Ascending aorta (tissue), 2 donors: ENCODE data around the gene ANAPC4. TPM values are rescaled to one million over a fixed set of nuclear protein-coding genes. Genes with fewer than 3 reads are reported as not detected.

Experiments
- DNase-seq, 2 donors: peaks; one replicate each; pipeline ENCODE4 v3.0.0-alpha.2; 2019; ENCODE audit warnings: low spot score in 2 of 2
- H3K27ac ChIP-seq, 2 donors: fragments of 200-600 bp; sonication (generic); one replicate each; pipeline ENCODE4 v1.5.1; 2016 to 2017; ENCODE audit warnings: mild to moderate bottlenecking in 1 of 2
- H3K27me3 ChIP-seq: fragments of 200-600 bp; sonication (generic); one replicate; pipeline ENCODE4 v1.5.1; 2017
- H3K36me3 ChIP-seq, 2 donors: fragments of 200-600 bp; sonication (generic); one replicate each; pipeline ENCODE4 v1.5.1; 2016
- H3K4me1 ChIP-seq, 2 donors: fragments of 200-600 bp; sonication (generic); one replicate each; pipeline ENCODE4 v1.5.1; 2016 to 2017; ENCODE audit warnings: mild to moderate bottlenecking in 1 of 2
- H3K4me3 ChIP-seq, 2 donors: fragments of 200-600 bp; sonication (generic); one replicate each; pipeline ENCODE4 v1.5.1; 2016 to 2017; ENCODE audit warnings: mild to moderate bottlenecking in 1 of 2
- H3K9me3 ChIP-seq, 2 donors: fragments of 200-600 bp; sonication (generic); one replicate each; pipeline ENCODE4 v1.5.1; 2016
- CTCF ChIP-seq, 3 experiments: fragments of 200-600 bp in 2 of 3; fragments of 450-650 bp in 1 of 3; sonication (generic) in 2 of 3; IDR thresholded peaks; one replicate each; pipeline ENCODE4 v1.5.1; 2016 to 2019; ENCODE audit warnings: antibody characterized with exemption in 3 of 3, mild to moderate bottlenecking in 1 of 3, moderate library complexity in 1 of 3
- intact Hi-C: fragments of 100-400 bp; cut with DNase I; formaldehyde crosslinking; loops from one replicate; pipeline ENCODE4 v1.15.1; 2023
- total RNA-seq: library from RNA; depleted of rRNA; stranded (reverse); fragments of >200 nt; gene quantifications from one replicate; pipeline ENCODE4 v1.1.0, GENCODE V29; 2016

ANAPC4 gene
- total RNA-seq, 1 donor from 2014 or later: 23.4 TPM

DNA sequence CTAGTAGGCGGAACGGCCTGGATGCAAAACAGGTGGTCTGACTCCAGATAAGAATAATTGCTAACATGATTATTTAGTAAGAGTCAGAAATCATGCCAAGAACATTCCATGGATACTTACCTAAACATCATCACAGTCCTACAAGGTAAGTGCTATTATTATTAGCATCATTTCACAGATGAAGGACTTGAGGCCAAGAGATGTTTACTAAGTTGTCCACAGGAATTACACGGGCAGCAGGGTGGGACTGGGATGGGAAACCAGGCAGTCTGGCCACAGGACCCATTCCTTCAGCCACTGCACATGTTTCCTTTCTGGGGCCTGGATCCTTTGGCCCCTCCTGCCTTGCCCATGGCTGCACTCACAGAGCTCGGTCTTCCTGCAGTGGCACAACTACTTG, 48.3 kb downstream of the ANAPC4 start:
- Histone ChIP-seq H3K27ac (no peak overlapping the region), H3K4me3 (no peak overlapping the region), H3K4me1 (no peaks in the 10 kb centered on the region), H3K27me3 (no peaks in the 10 kb centered on the region), H3K9me3 (no peaks in the 10 kb centered on the region), H3K36me3 (peaks cover 0 to 3% of the 10 kb centered on the region in 2 donors)
- no peak for TF ChIP-seq CTCF (IDR thresholded peaks at IDR 0.05)
- intact Hi-C loops: no loop called here
- DNase-seq: no peak

DNA sequence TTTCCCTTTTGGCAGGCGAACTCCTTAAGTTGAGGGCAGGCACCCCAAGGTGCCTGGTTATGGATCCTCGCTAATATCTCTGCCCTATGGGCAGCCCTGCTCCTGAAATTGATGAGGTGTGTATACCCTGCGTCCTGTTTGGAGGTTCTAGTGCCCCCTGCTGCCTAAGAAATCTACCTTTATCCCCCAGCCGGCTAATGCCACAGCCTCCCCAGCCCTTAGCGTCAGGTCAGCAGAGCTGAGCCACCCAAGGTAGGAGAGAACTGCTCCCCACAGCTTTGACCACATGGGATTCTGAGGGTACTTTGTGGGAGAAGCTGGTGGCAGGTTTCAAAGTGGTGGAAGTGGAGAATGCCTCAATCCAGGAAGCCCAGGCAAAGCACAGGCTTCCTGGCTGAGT, 50.8 kb downstream of the ANAPC4 start:
- Histone ChIP-seq H3K36me3 (no peaks in the 10 kb centered on the region), H3K9me3 (no peaks in the 10 kb centered on the region), H3K27me3 (no peaks in the 10 kb centered on the region), H3K4me3 (no peak overlapping the region), H3K4me1 (no peaks in the 10 kb centered on the region), H3K27ac (no peak overlapping the region)
- no peak for DNase-seq
- intact Hi-C loops: no loop called here
- TF ChIP-seq CTCF (IDR thresholded peaks at IDR 0.05): no peak

DNA sequence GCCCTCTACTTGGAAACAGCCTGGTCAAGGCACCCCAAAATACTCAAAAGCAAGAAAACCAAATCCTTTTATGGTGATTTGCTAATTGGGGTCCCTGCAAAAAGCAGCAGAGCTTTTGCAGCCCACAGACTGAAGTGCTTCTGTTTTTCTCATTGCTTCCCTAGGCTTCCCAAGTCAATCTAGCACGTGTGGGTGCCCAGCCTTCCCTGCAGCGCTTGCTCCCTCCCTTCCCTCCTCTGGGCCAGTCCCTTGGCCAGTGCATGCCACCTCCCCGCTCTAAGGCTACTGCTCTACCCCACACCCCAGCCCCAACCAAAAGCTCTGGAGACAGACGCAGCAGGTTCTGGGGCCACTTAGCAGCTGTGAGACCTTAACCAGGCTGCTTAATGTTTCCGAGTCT, 53.6 kb downstream of the ANAPC4 start:
- DNase-seq: no peak
- intact Hi-C loops: no loop called here

DNA sequence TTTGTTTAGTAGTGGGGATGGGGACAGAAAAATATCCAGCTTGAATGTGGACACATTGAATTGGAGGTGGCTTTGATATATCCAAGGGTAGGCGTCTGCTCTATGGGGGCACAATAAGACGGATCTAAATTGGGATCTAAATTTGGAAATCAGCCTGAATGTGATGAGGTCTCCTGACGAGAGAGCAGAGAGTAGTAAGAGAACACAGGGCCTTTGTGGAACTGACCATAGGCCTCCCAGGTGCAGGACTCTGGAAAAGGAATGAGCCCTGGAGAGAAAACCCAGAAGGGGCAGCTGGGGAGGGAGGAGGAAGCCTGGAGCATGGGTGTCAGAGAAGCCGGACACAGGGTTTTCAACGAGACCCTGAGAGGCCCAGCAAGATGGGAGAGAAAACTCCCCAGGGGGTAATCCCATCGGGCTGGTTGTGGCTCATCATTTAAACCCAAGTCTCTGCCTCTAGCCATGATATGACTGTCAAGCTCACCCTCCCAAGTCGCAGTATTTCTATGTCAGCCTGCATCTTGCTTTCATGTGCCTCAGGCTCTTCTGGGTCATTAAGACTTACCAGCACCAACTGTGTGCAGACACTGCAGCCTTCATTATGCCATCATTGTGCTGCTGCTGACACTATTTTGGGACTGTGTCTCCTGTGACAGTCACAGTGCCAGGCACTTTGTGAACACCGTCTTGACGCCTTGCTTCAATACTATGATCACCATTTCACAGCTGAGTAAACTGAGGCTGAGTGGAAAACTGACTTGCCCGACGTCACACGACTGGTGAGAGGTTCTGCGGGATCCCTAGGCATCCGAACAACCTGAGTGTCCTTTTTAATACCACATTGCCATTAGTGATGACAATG, 57.1 kb downstream of the ANAPC4 start:
- no peaks in the 10 kb centered on the region for H3K27me3 ChIP-seq
- intact Hi-C loops: no loop called here
- TF ChIP-seq CTCF (IDR thresholded peaks at IDR 0.05): no peak
- no peaks in the 10 kb centered on the region for H3K36me3 ChIP-seq
- no peak overlapping the region for H3K27ac ChIP-seq
- DNase-seq: no peak
- no peaks in the 10 kb centered on the region for H3K9me3 ChIP-seq
- no peaks in the 10 kb centered on the region for H3K4me1 ChIP-seq
- no peak overlapping the region for H3K4me3 ChIP-seq

More for the DNA sequence above, 53.6 kb downstream of the ANAPC4 start:
- Histone ChIP-seq H3K36me3 (no peaks in the 10 kb centered on the region), H3K27me3 (no peaks in the 10 kb centered on the region), H3K4me3 (no peak overlapping the region), H3K4me1 (no peaks in the 10 kb centered on the region), H3K27ac (no peak overlapping the region), H3K9me3 (no peaks in the 10 kb centered on the region)
- TF ChIP-seq CTCF (IDR thresholded peaks at IDR 0.05): no peak

GRCh38 chr4:25437926-25438325, 60.9 kb downstream of the ANAPC4 start:
- H3K27ac ChIP-seq: no peak overlapping the region
- no peaks in the 10 kb centered on the region for H3K36me3 ChIP-seq
- no peaks in the 10 kb centered on the region for H3K27me3 ChIP-seq
- no peak overlapping the region for H3K4me3 ChIP-seq
- intact Hi-C loops: no loop called here
- no peak for DNase-seq
- H3K4me1 ChIP-seq: peaks cover 0 to 4% of the 10 kb centered on the region in 2 donors
- no peaks in the 10 kb centered on the region for H3K9me3 ChIP-seq
- no peak for TF ChIP-seq CTCF (IDR thresholded peaks at IDR 0.05)
